Measurements from ENCODE around the gene GMNC. TPM values are rescaled to one million over a fixed set of nuclear protein-coding genes. Genes with fewer than 3 reads are reported as not detected.

GMNC gene
- total and polyA plus RNA-seq, 2 of the 13 experiments (the other 11 are each of a cell fraction or from before 2014, with no cell fraction given) = not detected

DNA sequence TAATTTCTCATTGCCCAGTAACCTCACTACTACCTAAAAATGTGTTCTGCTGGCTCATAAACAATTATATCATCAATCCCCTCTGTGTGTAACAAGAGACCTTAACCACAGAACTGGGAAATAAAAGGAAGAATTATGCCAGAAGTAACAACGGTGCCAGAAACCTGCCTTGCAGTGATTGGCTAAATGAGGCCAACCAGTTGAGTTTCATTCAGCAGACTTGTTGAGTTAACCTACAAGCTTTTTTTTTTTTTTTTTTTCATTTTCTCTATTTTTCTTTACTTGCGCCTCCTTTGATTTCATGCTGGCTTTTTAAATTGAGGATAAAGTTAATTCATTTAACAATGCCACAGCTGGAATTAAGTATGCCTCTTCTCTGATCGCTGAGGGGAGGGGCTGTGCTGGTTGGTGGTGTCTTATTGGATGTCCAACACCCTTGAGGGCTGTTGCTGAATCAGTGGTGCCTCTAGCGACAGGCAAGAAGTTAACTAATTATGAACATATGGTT is 30.0 kb upstream of the GMNC start:
- ChIA-PET CTCF (ENCODE audit: low intra/inter-chr PET ratio, low total read pairs) (no interaction called here), POLR2A (no interaction called here)
- H3K9me3 ChIP-seq (ENCODE audit: low read length) = peaks cover 17% of the 10 kb centered on the region
- no peak overlapping the region for H2AFZ ChIP-seq (ENCODE audit: low read length)
- H3K9ac ChIP-seq (ENCODE audit: insufficient read depth, low read depth, low read length) = no peak overlapping the region
- no peaks in the 10 kb centered on the region for H4K20me1 ChIP-seq (ENCODE audit: insufficient read depth, low read length)
- no peak overlapping the region for H3K4me3 ChIP-seq (replicated peaks in 1 of 3; ENCODE audit: insufficient read depth in 1 of 3, low read depth in 2 of 3, low read length in 3 of 3)
- no peaks in the 10 kb centered on the region for H3K36me3 ChIP-seq (replicated peaks in 1 of 2; ENCODE audit: control insufficient read depth in 1 of 2, insufficient read depth in 2 of 2, low read length in 2 of 2)
- no peaks in the 10 kb centered on the region for H3K4me1 ChIP-seq (ENCODE audit: insufficient read depth, low read length)
- no peaks in the 10 kb centered on the region for H3K79me2 ChIP-seq (ENCODE audit: insufficient read depth, low read length)
- intact Hi-C loops (cut with micrococcal nuclease; ENCODE audit: unreplicated experiment) = no loop called here
- H3K27me3 ChIP-seq (ENCODE audit: control insufficient read depth in 1 of 2, insufficient read depth in 2 of 2, low read length in 2 of 2) = no peaks in the 10 kb centered on the region
- in situ Hi-C loops (cut with HindIII; ENCODE audit: extremely low pct_ligation_motif_present, low pct_unique_long_range_greater_than_20kb) = no loop called here
- H3K4me2 ChIP-seq (ENCODE audit: low read depth, low read length) = no peak overlapping the region
- H3K27ac ChIP-seq (ENCODE audit: extremely low read length, insufficient read depth, low read length) = no peak overlapping the region
- no peak for ATAC-seq
- DNase-seq (ENCODE audit: low spot score) = no peak
- FAIRE-seq = no peak
- no TSS peak for BruUV-seq (replicated peaks)
- 42% methylated on average over 4 of the region's 4 CpGs for WGBS (ENCODE audit: low lambda C conversion rate)
- no peak for TF ChIP-seq ZFP37 (CRISPR knock-in tag; IDR thresholded peaks at IDR 0.05; ENCODE audit: borderline replicate concordance)
- TF ChIP-seq ZNF710 (CRISPR knock-in tag; IDR thresholded peaks at IDR 0.05; ENCODE audit: borderline replicate concordance) = no peak
- no peak for TF ChIP-seq ZBTB25 (CRISPR knock-in tag; IDR thresholded peaks at IDR 0.05)
- no peak for TF ChIP-seq MEIS2 (CRISPR knock-in tag; IDR thresholded peaks at IDR 0.05)
- TF ChIP-seq CHCHD3 (CRISPR knock-in tag; IDR thresholded peaks at IDR 0.05) = no peak
- no peak for TF ChIP-seq CEBPB (IDR thresholded peaks at IDR 0.05; ENCODE audit: borderline replicate concordance, low read depth, low read length)
- TF ChIP-seq ZNF24 (IDR thresholded peaks at IDR 0.05) = no peak
- no peak for TF ChIP-seq DZIP1 (CRISPR knock-in tag; IDR thresholded peaks at IDR 0.05)
- TF ChIP-seq GLMP (CRISPR knock-in tag; IDR thresholded peaks at IDR 0.05; ENCODE audit: borderline replicate concordance) = no peak
- no peak for TF ChIP-seq HNF1A (IDR thresholded peaks at IDR 0.05; ENCODE audit: low read depth)
- no peak for TF ChIP-seq HNF1A (CRISPR knock-in tag; IDR thresholded peaks at IDR 0.05; ENCODE audit: borderline replicate concordance)
- TF ChIP-seq ZFP36L2 (CRISPR knock-in tag; IDR thresholded peaks at IDR 0.05) = no peak
- no peak for TF ChIP-seq SMYD3 (CRISPR knock-in tag; IDR thresholded peaks at IDR 0.05)
- no peak for TF ChIP-seq ZBTB42 (CRISPR knock-in tag; IDR thresholded peaks at IDR 0.05)

Measured in HepG2 (cell line).